ENCODE measurements around the gene SLC5A5.

Gene SLC5A5

DNA sequence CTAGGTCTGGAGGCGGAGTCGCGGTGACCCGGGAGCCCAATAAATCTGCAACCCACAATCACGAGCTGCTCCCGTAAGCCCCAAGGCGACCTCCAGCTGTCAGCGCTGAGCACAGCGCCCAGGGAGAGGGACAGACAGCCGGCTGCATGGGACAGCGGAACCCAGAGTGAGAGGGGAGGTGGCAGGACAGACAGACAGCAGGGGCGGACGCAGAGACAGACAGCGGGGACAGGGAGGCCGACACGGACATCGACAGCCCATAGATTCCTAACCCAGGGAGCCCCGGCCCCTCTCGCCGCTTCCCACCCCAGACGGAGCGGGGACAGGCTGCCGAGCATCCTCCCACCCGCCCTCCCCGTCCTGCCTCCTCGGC lies at the start of gene SLC5A5:
SLC5A5 (plus strand) TSS at position 68 of the 373 bp plus-strand sequence. CDS start 375 bp downstream, outside the sequence.
- no peak for DNase-seq

- no peak for DNase-seq
Observed at GRCh38 chr19:17824339-17824738, 47.4 kb upstream of the SLC5A5 start.

- no peak for DNase-seq
Observed at GRCh38 chr19:17826508-17827056, 45.2 kb upstream of the SLC5A5 start.

GRCh38 chr19:17829855-17830566 lies 41.7 kb upstream of the SLC5A5 start:
- DNase-seq = peak in 30 of 56 donors; percentile 2 to 71 (median 27)

DNA sequence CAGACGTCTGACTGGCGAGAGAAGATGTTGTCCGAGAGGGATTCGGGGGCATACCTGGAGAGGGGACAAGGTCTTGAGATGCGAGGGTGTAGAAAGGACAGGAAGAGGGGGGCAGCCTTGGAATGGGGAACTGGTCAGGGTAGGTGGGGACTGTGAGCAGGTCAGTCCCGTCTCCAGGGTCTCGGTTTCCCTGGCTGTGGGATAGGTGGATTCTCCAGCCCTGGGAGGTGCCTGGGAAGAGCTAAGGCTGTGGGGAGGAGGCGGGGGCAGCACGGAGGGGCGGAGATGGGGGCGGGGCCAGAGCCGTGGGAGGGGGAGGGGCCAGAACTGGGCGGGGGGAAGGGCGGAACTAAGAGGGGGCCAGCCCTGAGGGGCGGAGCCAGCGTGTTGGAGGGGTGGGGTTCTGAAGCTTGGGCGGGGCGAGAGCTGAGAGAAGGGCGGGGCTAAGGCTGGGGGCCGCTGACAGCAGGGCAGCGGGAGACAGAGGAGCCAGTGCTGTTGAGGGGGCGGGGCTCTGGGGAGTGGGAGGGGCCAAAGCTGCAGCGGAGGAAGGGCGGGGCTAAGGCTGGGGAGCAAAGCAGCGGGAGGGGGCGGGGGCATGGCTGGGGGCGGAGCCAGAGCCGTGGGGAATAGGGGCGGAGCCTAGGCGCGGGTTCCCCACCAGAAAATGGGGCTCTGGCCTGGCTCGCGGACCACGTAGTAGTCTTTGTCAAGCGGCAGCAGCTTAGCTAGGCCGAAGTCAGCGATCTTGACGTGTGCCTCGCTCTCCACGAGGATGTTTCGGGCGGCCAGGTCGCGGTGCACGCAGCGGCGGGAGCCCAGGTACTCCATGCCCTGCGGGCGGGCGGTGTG lies 41.0 kb upstream of the SLC5A5 start:
- peak in 50 of 56 donors; percentile 7 to 91 (median 71) for DNase-seq

DNA sequence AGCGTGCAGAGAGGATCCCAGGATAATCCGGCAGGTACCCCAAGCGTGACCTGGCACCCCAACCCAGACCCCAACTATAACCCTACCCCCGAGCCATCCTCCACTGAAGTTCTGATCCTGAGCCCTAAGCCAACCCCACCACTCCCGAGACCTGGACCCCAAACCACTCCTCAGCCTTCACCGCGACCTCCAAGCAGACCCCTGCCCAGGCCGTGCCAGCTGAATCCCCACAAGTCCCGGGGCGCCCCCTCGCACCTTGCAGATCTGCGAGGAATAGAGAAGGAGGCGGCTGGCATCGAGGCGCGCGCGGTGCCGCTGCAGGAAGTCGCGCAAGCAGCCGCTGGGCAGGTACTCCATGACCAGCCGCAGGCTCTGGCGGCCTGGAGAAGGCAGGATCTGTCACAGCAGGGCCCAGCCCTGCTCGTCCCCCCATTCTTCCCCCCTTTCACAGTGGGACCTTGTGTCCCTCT lies 40.3 kb upstream of the SLC5A5 start:
- DNase-seq = peak in 3 of 56 donors; percentile 2 to 19 (median 13)

GRCh38 chr19:17832443-17833208 lies 39.1 kb upstream of the SLC5A5 start:
- no peak for DNase-seq

DNA sequence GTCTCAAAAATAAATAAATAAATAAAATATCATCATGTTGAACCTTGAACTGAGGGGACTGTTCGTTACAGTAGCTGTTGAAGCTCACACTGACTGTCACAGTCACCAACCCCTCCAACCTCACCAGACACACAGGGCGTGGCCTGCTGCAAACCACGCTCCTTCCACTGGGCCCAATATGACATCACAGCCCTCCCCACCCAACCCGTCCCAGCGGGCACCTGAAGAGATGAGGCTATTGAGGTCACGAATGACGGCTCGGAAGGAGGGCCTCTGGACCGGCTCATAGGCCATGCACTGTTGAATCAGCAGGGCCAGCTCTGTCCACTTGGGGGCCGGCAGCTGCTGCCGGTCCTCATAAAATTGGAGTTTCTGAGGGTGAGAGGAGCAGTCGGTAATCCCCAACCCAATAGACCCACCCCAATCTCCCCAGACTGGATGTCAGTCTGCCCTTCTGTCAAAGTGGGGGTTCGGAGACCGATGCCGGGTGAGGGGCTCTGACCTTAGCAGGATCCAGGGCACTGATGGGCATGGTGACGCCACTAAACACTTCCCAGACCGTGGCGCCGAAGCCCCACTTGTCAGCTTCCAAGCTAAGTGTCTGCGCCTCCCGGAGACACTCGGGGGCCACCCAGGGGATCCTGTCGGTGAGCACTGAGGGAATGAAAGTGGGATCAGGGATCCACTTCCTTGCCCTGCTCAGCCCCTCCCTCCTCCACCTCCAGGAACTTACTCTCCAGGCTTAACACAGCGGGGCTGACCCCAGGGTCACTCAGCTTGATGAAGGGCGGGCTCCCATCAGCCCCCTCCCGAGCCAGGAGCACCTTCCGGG lies 37.2 kb upstream of the SLC5A5 start:
- DNase-seq = no peak

- DNase-seq = no peak
Observed at GRCh38 chr19:17835182-17836006, 36.4 kb upstream of the SLC5A5 start.

DNA sequence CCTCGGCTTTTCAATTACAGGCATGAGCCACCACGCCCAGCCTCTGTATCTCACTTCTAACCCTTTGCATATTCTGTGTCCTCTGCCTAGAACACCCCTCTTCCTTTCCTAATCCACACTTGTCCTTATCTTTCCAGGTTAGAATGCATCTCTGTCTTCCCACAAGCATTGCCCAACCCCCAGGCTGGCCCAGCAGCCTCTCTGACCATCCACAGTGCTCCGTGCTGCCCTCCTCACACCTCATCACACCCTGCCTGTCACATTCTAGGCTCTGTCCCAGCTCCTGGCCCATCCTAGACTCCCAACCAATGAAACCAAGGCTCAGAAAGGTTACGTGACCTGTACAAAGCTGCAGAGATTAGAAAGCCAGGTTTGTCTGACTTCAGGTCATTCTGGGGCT lies 35.2 kb upstream of the SLC5A5 start:
- DNase-seq = no peak

DNA sequence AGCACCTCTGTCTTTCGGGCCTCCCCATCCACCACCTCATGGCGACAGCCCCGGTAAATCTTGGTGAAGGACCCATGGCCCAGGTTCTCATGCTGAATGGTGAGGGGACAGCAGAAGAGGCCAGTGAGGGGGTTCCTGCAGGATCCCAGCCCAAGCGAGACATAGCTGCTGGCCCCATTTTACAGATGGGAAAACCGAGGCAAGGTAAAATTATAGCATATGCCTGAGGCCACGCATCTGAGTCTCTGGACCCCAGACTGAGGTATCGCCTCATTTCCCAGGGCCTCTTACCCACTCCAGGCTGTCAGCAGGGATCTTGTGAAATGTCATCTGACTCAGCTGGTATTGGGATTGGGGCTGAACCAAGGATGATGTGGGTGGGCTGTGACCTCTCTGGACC lies 33.8 kb upstream of the SLC5A5 start:
- DNase-seq = no peak

- no peak for DNase-seq
Observed at GRCh38 chr19:17840019-17840418, 31.7 kb upstream of the SLC5A5 start.

DNA sequence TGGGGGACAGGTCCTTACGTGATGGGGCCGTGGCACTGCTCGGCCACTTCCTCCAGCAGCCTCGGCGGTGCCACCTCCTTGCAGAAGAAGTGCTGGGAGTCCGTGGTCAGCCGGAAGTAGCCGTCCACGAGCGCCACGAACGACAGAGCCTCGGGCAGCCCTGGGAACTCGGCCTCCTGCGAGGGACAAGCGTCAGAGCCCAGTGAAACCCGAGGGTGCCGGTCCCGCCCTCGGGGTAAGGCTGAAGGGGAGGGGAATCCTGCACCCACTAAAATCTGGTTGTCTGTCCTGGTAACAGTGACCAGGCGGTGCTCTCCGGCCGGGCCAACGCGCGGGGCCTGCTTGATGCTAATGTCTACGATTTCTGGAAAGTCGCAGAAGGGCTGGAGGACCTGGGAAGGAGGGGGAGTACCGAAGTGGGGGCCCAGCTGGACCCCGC lies 30.4 kb upstream of the SLC5A5 start:
- no peak for DNase-seq

GRCh38 chr19:17841810-17842662 lies 29.7 kb upstream of the SLC5A5 start:
- peak in 48 of 56 donors; percentile 7 to 79 (median 50) for DNase-seq

DNA sequence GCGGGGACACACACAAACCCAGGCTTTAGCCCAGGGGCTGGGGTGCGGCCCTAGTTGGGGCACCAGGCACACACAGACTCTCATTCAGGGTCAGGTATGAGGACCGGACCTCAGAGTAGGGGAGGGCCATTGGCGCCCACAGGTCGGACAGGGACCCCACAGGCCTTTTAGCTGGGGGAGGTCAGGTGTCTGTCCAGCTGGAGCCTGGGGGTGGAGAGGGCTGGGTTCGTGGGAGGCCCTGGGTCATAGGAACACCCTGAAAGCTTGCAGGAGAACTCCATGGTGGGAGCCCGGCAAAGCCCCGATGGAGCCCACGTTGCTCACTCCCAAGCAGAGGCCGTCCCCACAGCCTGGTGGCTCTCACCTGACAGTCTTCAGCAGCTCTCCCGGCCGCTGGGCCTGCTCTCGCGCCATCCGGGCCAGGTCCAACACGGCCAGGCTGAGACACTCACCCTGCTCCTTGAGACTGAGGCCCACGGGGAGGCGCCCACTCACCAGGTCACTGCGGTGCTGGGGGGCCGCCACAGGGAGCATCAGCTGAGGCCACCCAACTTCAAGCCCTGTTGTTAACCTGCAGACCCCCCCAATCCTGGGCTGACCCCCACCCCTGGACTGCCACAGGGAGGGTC lies 29.0 kb upstream of the SLC5A5 start:
- no peak for DNase-seq

DNA sequence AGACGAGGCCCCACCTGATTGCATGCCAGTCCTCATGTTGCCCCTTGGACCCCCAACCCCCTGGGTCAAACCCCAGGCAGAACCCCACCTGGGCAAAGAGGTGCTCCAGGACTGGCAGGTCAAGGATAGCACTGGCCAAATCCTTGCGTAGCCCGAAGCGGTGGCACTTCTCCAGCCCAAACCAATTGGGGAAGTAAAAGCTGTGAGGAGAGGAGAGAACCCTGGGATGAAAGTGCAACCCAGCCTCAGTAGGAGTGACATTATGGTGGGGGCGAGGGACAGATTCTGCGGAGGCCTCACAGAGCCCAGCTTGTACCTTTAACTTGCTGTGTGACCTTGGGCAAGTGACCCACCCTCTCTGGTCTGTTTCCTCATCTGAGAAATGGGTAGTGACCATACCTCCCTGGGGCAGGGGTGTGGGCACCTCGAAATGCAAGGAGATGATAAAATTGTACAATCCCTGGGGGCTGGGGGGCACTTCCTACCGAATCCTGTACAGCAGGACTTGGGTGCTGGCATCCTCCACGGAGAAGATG lies 28.4 kb upstream of the SLC5A5 start:
- DNase-seq = no peak

- DNase-seq = no peak
Observed at GRCh38 chr19:17843908-17844490, 27.7 kb upstream of the SLC5A5 start.
